HEK293 (cell line): ENCODE measurements around the gene CLINT1.

Source experiments
- CTCF ChIA-PET: fragments of 350-600 bp; formaldehyde crosslinking; extraction: SDS; loops from one replicate; lab custom pipeline; 2021; ENCODE audit warnings: antibody characterized with exemption; lab: Yijun Ruan, JAX
- POLR2A ChIA-PET: fragments of 300-600 bp; formaldehyde crosslinking; extraction: SDS; loops from one replicate; lab custom pipeline; 2020; ENCODE audit warnings: antibody characterized with exemption, inconsistent platforms; lab: Yijun Ruan, JAX
- H3K27ac ChIP-seq: fragments of 200-500 bp; sonication (Bioruptor generic); 2 replicates; pipeline ENCODE4 v1.5.1; 2014; ENCODE audit warnings: low read depth, low read length, control low read depth, inconsistent platforms; ENCODE audit errors: extremely low read depth
- H3K36me3 ChIP-seq, 2 experiments: fragments of 200-500 bp in 1 of 2; sonication (Bioruptor generic) in 1 of 2; 1 replicate in 1 of 2; 2 replicates in 1 of 2; pipeline ENCODE4 v1.5.1; 2014 to 2017; ENCODE audit warnings: inconsistent platforms in 2 of 2, low read length in 2 of 2; ENCODE audit not compliant: control insufficient read depth in 2 of 2, insufficient read depth in 1 of 2
- H3K4me1 ChIP-seq: fragments of 200-500 bp; sonication (Bioruptor generic); 2 replicates; pipeline ENCODE4 v1.5.1; 2014; ENCODE audit warnings: mild to moderate bottlenecking, low read length, inconsistent platforms; ENCODE audit not compliant: control insufficient read depth, insufficient read depth
- H3K4me3 ChIP-seq: 2 replicates; pipeline ENCODE4 v1.5.1; 2011; ENCODE audit warnings: low read depth, mild to moderate bottlenecking, control low read depth, low read length, moderate library complexity
- H3K9me3 ChIP-seq: fragments of 200-500 bp; sonication (Bioruptor generic); 2 replicates; pipeline ENCODE4 v1.5.1; 2014; ENCODE audit warnings: low read depth, low read length, inconsistent platforms; ENCODE audit not compliant: control insufficient read depth, insufficient read depth
- FEZF1 ChIP-seq: fragments of 450-650 bp; formaldehyde crosslinking; IDR thresholded peaks from 2 replicates; pipeline ENCODE4 v1.5.1; 2016; ENCODE audit warnings: missing biosample characterization, missing genetic modification characterization
- GLIS1 ChIP-seq: fragments of 450-650 bp; formaldehyde crosslinking; IDR thresholded peaks from 2 replicates; pipeline ENCODE4 v1.5.1; 2016; ENCODE audit warnings: missing biosample characterization, missing genetic modification characterization
- IKZF3 ChIP-seq: fragments of 450-650 bp; IDR thresholded peaks from 2 replicates; pipeline ENCODE4 v1.5.0; 2018; ENCODE audit warnings: missing biosample characterization, mild to moderate bottlenecking, missing genetic modification characterization, moderate library complexity
- PRDM6 ChIP-seq: fragments of 450-650 bp; formaldehyde crosslinking; IDR thresholded peaks from 2 replicates; pipeline ENCODE4 v1.5.1; 2017; ENCODE audit warnings: missing biosample characterization, missing genetic modification characterization
- REPIN1 ChIP-seq: fragments of 450-650 bp; formaldehyde crosslinking; IDR thresholded peaks from 2 replicates; pipeline ENCODE4 v1.5.1; 2017; ENCODE audit warnings: missing biosample characterization, missing genetic modification characterization, low read depth
- SP7 ChIP-seq: fragments of 450-650 bp; formaldehyde crosslinking; IDR thresholded peaks from 2 replicates; pipeline ENCODE4 v1.5.1; 2016; ENCODE audit warnings: missing biosample characterization, missing genetic modification characterization
- ZBTB10 ChIP-seq: fragments of 450-650 bp; formaldehyde crosslinking; IDR thresholded peaks from 2 replicates; pipeline ENCODE4 v1.5.1; 2016; ENCODE audit warnings: missing biosample characterization, missing genetic modification characterization
- ZBTB20 ChIP-seq: fragments of 450-650 bp; formaldehyde crosslinking; IDR thresholded peaks from 2 replicates; pipeline ENCODE4 v1.5.1; 2016; ENCODE audit warnings: missing biosample characterization, missing genetic modification characterization
- ZBTB7A ChIP-seq: fragments of 450-650 bp; formaldehyde crosslinking; IDR thresholded peaks from 2 replicates; pipeline ENCODE4 v1.5.1; 2016; ENCODE audit warnings: low read depth, missing biosample characterization, missing genetic modification characterization
- ZNF146 ChIP-seq: fragments of 450-650 bp; formaldehyde crosslinking; IDR thresholded peaks from 2 replicates; pipeline ENCODE4 v1.5.1; 2016; ENCODE audit warnings: missing biosample characterization, missing genetic modification characterization
- ZNF174 ChIP-seq: fragments of 450-650 bp; formaldehyde crosslinking; IDR thresholded peaks from 2 replicates; pipeline ENCODE4 v1.5.0; 2017; ENCODE audit warnings: missing biosample characterization, mild to moderate bottlenecking, missing genetic modification characterization
- ZNF341 ChIP-seq: fragments of 450-650 bp; formaldehyde crosslinking; IDR thresholded peaks from 2 replicates; pipeline ENCODE4; 2016; ENCODE audit warnings: low read depth, missing biosample characterization, missing genetic modification characterization
- ZNF37A ChIP-seq: fragments of 450-650 bp; IDR thresholded peaks from 2 replicates; pipeline ENCODE4 v1.5.1; 2018; ENCODE audit warnings: missing biosample characterization, missing genetic modification characterization
- ZNF670 ChIP-seq: fragments of 450-650 bp; formaldehyde crosslinking; IDR thresholded peaks from 2 replicates; pipeline ENCODE4 v1.5.1; 2016; ENCODE audit warnings: missing biosample characterization, missing genetic modification characterization, low read depth
- TF ChIP-seq, protein P1 (sequence below): fragments of 450-650 bp; formaldehyde crosslinking; IDR thresholded peaks from 2 replicates; pipeline ENCODE4 v1.5.1; 2016; ENCODE audit warnings: missing biosample characterization, missing genetic modification characterization
- TF ChIP-seq, protein P2 (sequence below): fragments of 450-650 bp; formaldehyde crosslinking; IDR thresholded peaks from 2 replicates; pipeline ENCODE4 v1.5.1; 2016; ENCODE audit warnings: missing biosample characterization, missing genetic modification characterization
- TF ChIP-seq, protein P3 (sequence below): fragments of 450-650 bp; formaldehyde crosslinking; IDR thresholded peaks from 2 replicates; pipeline ENCODE4 v1.5.1; 2016; ENCODE audit warnings: missing biosample characterization, missing genetic modification characterization

The CLINT1 gene

GRCh38 chr5:157819502-157820115, 39.3 kb downstream of the CLINT1 start:
- no peak for TF ChIP-seq ZBTB7A (tag by site-specific recombination)
- TF ChIP-seq ZBTB20 (tag by site-specific recombination): no peak
- TF ChIP-seq PRDM6 (tag by site-specific recombination): peak; percentile 84
- TF ChIP-seq FEZF1 (tag by site-specific recombination): peak; percentile 56; the same call in 1 of the 2 replicates
- 0 out of 2 replicates have a peak, but pooled peaks have one; percentile 32 for TF ChIP-seq SP7 (tag by site-specific recombination)
- 0 out of 2 replicates have a peak, but pooled peaks have one; percentile 29 for TF ChIP-seq IKZF3 (tag by site-specific recombination)
- TF ChIP-seq GLIS1: no peak
- TF ChIP-seq, all 188 proteins: peak for 4
- peaks cover 4 to 15% of the 10 kb centered on the region in 2 experiments for H3K36me3 ChIP-seq
- H3K27ac ChIP-seq: peak overlapping the region; percentile 7; the same call in 1 of the 2 replicates
- peaks cover 6% of the 10 kb centered on the region for H3K4me1 ChIP-seq
- no peak overlapping the region for H3K4me3 ChIP-seq
- H3K9me3 ChIP-seq: no peaks in the 10 kb centered on the region
- ChIA-PET CTCF (interaction anchor here (0.6 to 4.3 kb wide), 10 partner anchors 10 to 1287 kb away, joined by 3 to 42 read pairs (median 4); partner anchors contain the start of gene LSM11), POLR2A (no interaction called here)

DNA sequence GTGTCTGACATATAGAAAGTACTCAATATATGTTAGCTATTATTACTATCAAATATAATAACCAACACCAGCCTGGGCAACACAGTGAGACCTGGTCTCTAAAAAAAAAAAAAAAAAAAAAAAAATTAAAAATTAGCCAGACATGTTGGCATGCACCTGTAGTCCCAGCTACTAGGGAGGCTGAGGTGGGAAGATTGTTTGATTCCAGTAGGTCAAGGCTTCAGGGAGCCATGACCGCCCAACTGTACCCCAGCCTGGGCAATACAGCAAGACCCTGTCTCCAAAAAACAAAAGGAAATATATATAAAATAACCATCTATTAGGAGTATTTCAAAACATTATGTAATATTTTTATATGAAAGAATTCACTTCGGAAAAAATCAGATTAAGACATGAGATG, 40.6 kb downstream of the CLINT1 start:
- CTCF ChIA-PET: interaction anchor here (0.7 to 4.3 kb wide), 8 partner anchors 12 to 357 kb away, joined by 3 to 42 read pairs (median 4); no protein-coding TSS in a partner anchor
- H3K4me3 ChIP-seq: no peak overlapping the region
- peaks cover 12 to 25% of the 10 kb centered on the region in 2 experiments for H3K36me3 ChIP-seq
- H3K27ac ChIP-seq: no peak overlapping the region
- no peak for TF ChIP-seq ZNF174 (tag by site-specific recombination)
- TF ChIP-seq, protein P1, sequence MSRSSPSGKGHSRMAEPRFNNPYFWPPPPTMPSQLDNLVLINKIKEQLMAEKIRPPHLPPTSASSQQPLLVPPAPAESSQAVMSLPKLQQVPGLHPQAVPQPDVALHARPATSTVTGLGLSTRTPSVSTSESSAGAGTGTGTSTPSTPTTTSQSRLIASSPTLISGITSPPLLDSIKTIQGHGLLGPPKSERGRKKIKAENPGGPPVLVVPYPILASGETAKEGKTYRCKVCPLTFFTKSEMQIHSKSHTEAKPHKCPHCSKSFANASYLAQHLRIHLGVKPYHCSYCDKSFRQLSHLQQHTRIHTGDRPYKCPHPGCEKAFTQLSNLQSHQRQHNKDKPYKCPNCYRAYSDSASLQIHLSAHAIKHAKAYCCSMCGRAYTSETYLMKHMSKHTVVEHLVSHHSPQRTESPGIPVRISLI (tag by site-specific recombination): 0 out of 2 replicates have a peak, but pooled peaks have one; percentile 25
- peaks cover 6% of the 10 kb centered on the region for H3K4me1 ChIP-seq
- POLR2A ChIA-PET: no interaction called here
- H3K9me3 ChIP-seq: no peaks in the 10 kb centered on the region

- ChIA-PET CTCF (interaction anchor here (0.6 to 4.3 kb wide), 16 partner anchors 12 to 1110 kb away, joined by 3 to 42 read pairs (median 4); no protein-coding TSS in a partner anchor), POLR2A (no interaction called here)
- Histone ChIP-seq H3K4me3 (no peak overlapping the region), H3K9me3 (no peaks in the 10 kb centered on the region), H3K36me3 (peaks cover 17 to 30% of the 10 kb centered on the region in 2 experiments)
- TF ChIP-seq, protein P2, sequence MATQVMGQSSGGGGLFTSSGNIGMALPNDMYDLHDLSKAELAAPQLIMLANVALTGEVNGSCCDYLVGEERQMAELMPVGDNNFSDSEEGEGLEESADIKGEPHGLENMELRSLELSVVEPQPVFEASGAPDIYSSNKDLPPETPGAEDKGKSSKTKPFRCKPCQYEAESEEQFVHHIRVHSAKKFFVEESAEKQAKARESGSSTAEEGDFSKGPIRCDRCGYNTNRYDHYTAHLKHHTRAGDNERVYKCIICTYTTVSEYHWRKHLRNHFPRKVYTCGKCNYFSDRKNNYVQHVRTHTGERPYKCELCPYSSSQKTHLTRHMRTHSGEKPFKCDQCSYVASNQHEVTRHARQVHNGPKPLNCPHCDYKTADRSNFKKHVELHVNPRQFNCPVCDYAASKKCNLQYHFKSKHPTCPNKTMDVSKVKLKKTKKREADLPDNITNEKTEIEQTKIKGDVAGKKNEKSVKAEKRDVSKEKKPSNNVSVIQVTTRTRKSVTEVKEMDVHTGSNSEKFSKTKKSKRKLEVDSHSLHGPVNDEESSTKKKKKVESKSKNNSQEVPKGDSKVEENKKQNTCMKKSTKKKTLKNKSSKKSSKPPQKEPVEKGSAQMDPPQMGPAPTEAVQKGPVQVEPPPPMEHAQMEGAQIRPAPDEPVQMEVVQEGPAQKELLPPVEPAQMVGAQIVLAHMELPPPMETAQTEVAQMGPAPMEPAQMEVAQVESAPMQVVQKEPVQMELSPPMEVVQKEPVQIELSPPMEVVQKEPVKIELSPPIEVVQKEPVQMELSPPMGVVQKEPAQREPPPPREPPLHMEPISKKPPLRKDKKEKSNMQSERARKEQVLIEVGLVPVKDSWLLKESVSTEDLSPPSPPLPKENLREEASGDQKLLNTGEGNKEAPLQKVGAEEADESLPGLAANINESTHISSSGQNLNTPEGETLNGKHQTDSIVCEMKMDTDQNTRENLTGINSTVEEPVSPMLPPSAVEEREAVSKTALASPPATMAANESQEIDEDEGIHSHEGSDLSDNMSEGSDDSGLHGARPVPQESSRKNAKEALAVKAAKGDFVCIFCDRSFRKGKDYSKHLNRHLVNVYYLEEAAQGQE (tag by site-specific recombination): no peak
- TF ChIP-seq ZNF341 (tag by site-specific recombination): no peak
- TF ChIP-seq, protein P3, sequence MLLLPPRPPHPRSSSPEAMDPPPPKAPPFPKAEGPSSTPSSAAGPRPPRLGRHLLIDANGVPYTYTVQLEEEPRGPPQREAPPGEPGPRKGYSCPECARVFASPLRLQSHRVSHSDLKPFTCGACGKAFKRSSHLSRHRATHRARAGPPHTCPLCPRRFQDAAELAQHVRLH: peak; percentile 74; the same call in 1 of the 2 replicates
- no peak for TF ChIP-seq ZNF37A (tag by site-specific recombination)
- peak; percentile 96 for TF ChIP-seq ZNF146
- no peak for TF ChIP-seq ZNF670 (tag by site-specific recombination)
- no peak for TF ChIP-seq ZBTB10 (tag by site-specific recombination)
- no peak for TF ChIP-seq REPIN1
- TF ChIP-seq, all 188 proteins: peak for 2
- no peak overlapping the region for H3K27ac ChIP-seq
- peaks cover 6% of the 10 kb centered on the region for H3K4me1 ChIP-seq
These were observed 41.0 kb downstream of the CLINT1 start for GRCh38 chr5:157817928-157818327.
